K562 (cell line): ENCODE measurements around the gene HAGHL.

ENCODE experiments used
- CTCF ChIP-seq, 3 experiments: IDR thresholded peaks in 2 of 3; conservative IDR thresholded peaks in 1 of 3; 2 replicates each; pipeline ENCODE4 v1.5.1; 2011 to 2012; ENCODE audit warnings: low read length in 3 of 3, mild to moderate bottlenecking in 3 of 3, control low read depth in 2 of 3, improper control_type of control experiment in 1 of 3, inconsistent platforms in 1 of 3, low read depth in 1 of 3, mixed read lengths in 1 of 3, moderate library complexity in 1 of 3; ENCODE audit not compliant: insufficient read depth in 2 of 3
- GMEB1 ChIP-seq: fragments of 250-450 bp; sonication (Bioruptor Pico); IDR thresholded peaks from 2 replicates; pipeline ENCODE4 v1.4.0; 2020; ENCODE audit warnings: mild to moderate bottlenecking
- POLR2A ChIP-seq: fragments of 450-650 bp; conservative IDR thresholded peaks from 2 replicates; pipeline ENCODE4 v1.6.1; 2016

GRCh38 chr16:776824-777223 lies 49.9 kb downstream of the HAGHL start:
- TF ChIP-seq POLR2A (no peak), GMEB1 (CRISPR knock-in tag) (no peak), CTCF (IDR thresholded peaks at IDR 0.05 in 2 of 3, conservative IDR thresholded peaks at IDR 0.05 in 1 of 3; ENCODE audit: insufficient read depth in 2 of 3, low read depth in 1 of 3, low read length in 3 of 3) (no peak)
